ENCODE results near the gene NEMP2.

Gene NEMP2

GRCh38 chr2:190493095-190493494 lies 41.4 kb downstream of the NEMP2 start:
- no peak overlapping the region for H3K4me3 ChIP-seq (ENCODE audit: low read depth, low read length)
- in situ Hi-C loops (cut with HindIII; ENCODE audit: low pct_ligation_motif_present, low sequenced_read_pairs): no loop called here
- no peaks in the 10 kb centered on the region for H3K27me3 ChIP-seq (replicated peaks)
- DNase-seq: no peak
- TF ChIP-seq CTCF (IDR thresholded peaks at IDR 0.05; ENCODE audit: low read depth, low read length, missing control alignments): no peak
- no peak overlapping the region for H3K27ac ChIP-seq
- no peaks in the 10 kb centered on the region for H3K36me3 ChIP-seq (replicated peaks)

- H3K27me3 ChIP-seq (replicated peaks): no peaks in the 10 kb centered on the region
- DNase-seq: no peak
- no peaks in the 10 kb centered on the region for H3K36me3 ChIP-seq (replicated peaks)
- no peak overlapping the region for H3K27ac ChIP-seq
- in situ Hi-C loops (cut with HindIII; ENCODE audit: low pct_ligation_motif_present, low sequenced_read_pairs): no loop called here
- TF ChIP-seq CTCF (IDR thresholded peaks at IDR 0.05; ENCODE audit: low read depth, low read length, missing control alignments): no peak
- H3K4me3 ChIP-seq (ENCODE audit: low read depth, low read length): no peak overlapping the region
Measured at GRCh38 chr2:190490502-190490901, 44.0 kb downstream of the NEMP2 start.

- in situ Hi-C loops (cut with HindIII; ENCODE audit: low pct_ligation_motif_present, low sequenced_read_pairs): no loop called here
- no peaks in the 10 kb centered on the region for H3K27me3 ChIP-seq (replicated peaks)
- no peak for DNase-seq
- H3K4me3 ChIP-seq (ENCODE audit: low read depth, low read length): no peak overlapping the region
- H3K36me3 ChIP-seq (replicated peaks): no peaks in the 10 kb centered on the region
- no peak for TF ChIP-seq CTCF (IDR thresholded peaks at IDR 0.05; ENCODE audit: low read depth, low read length, missing control alignments)
- H3K27ac ChIP-seq: no peak overlapping the region
Measured at GRCh38 chr2:190489475-190489874, 45.0 kb downstream of the NEMP2 start.

GRCh38 chr2:190488516-190489233 lies 45.8 kb downstream of the NEMP2 start:
- H3K4me3 ChIP-seq (ENCODE audit: low read depth, low read length): no peak overlapping the region
- TF ChIP-seq CTCF (IDR thresholded peaks at IDR 0.05; ENCODE audit: low read depth, low read length, missing control alignments): no peak
- no peaks in the 10 kb centered on the region for H3K27me3 ChIP-seq (replicated peaks)
- no peak for DNase-seq
- in situ Hi-C loops (cut with HindIII; ENCODE audit: low pct_ligation_motif_present, low sequenced_read_pairs): no loop called here
- H3K36me3 ChIP-seq (replicated peaks): no peaks in the 10 kb centered on the region
- H3K27ac ChIP-seq: no peak overlapping the region

GRCh38 chr2:190486037-190486623 lies 48.4 kb downstream of the NEMP2 start:
- Histone ChIP-seq H3K36me3 (replicated peaks) (no peaks in the 10 kb centered on the region), H3K4me3 (ENCODE audit: low read depth, low read length) (no peak overlapping the region), H3K27ac (no peak overlapping the region), H3K27me3 (replicated peaks) (no peaks in the 10 kb centered on the region)
- no peak for DNase-seq
- in situ Hi-C loops (cut with HindIII; ENCODE audit: low pct_ligation_motif_present, low sequenced_read_pairs): no loop called here
- no peak for TF ChIP-seq CTCF (IDR thresholded peaks at IDR 0.05; ENCODE audit: low read depth, low read length, missing control alignments)

All from brain microvascular endothelial cell (primary cell).